HepG2 (cell line): ENCODE data around the gene RIPOR3. TPM values are rescaled to one million over a fixed set of nuclear protein-coding genes. Genes with fewer than 3 reads are reported as not detected.

ENCODE experiments used
- CEBPZ ChIP-seq: IDR thresholded peaks from 2 replicates; pipeline ENCODE4 v1.6.1; 2012; ENCODE audit warnings: low read length, improper control_type of control experiment
- CHCHD3 ChIP-seq: sonication (generic); formaldehyde crosslinking; IDR thresholded peaks from 2 replicates; pipeline ENCODE4 v1.8.0; 2022; ENCODE audit warnings: mild to moderate bottlenecking, missing genetic modification reagents, moderate library complexity
- CREBL2 ChIP-seq: sonication (generic); formaldehyde crosslinking; IDR thresholded peaks from 2 replicates; pipeline ENCODE4 v1.8.1; 2023; ENCODE audit warnings: missing genetic modification reagents, mild to moderate bottlenecking, borderline replicate concordance
- POGK ChIP-seq: sonication (generic); formaldehyde crosslinking; conservative IDR thresholded peaks from 2 replicates; pipeline ENCODE4 v1.8.0; 2022; ENCODE audit warnings: mild to moderate bottlenecking, moderate library complexity, missing genetic modification reagents
- TAF1 ChIP-seq: sonication (generic); formaldehyde crosslinking; IDR thresholded peaks from 2 replicates; pipeline ENCODE4 v1.4.0; 2020; ENCODE audit warnings: missing genetic modification reagents
- TFAP4 ChIP-seq: sonication (generic); IDR thresholded peaks from 2 replicates; pipeline ENCODE4 v1.6.1; 2016; ENCODE audit warnings: low read depth, borderline replicate concordance
- THAP7 ChIP-seq: sonication (generic); formaldehyde crosslinking; IDR thresholded peaks from 2 replicates; pipeline ENCODE4 v1.8.1; 2023; ENCODE audit warnings: mild to moderate bottlenecking, missing genetic modification reagents
- ZNF124 ChIP-seq: sonication (generic); formaldehyde crosslinking; IDR thresholded peaks from 2 replicates; pipeline ENCODE4 v1.4.0; 2020; ENCODE audit warnings: missing genetic modification reagents
- ZNF3 ChIP-seq: IDR thresholded peaks from 2 replicates; pipeline ENCODE4 v1.7.0; 2017; ENCODE audit warnings: inconsistent platforms
- ZNF33B ChIP-seq: sonication (generic); formaldehyde crosslinking; IDR thresholded peaks from 2 replicates; pipeline ENCODE4 v1.5.1; 2020; ENCODE audit warnings: mild to moderate bottlenecking, missing genetic modification reagents
- ZNF354B ChIP-seq: sonication (generic); formaldehyde crosslinking; IDR thresholded peaks from 2 replicates; pipeline ENCODE4 v1.8.0; 2022; ENCODE audit warnings: mild to moderate bottlenecking, missing genetic modification reagents
- ZNF512 ChIP-seq: sonication (generic); formaldehyde crosslinking; IDR thresholded peaks from 2 replicates; pipeline ENCODE4 v1.4.0; 2020; ENCODE audit warnings: mild to moderate bottlenecking, missing genetic modification reagents
- ZNF512B ChIP-seq: sonication (generic); formaldehyde crosslinking; IDR thresholded peaks from 2 replicates; pipeline ENCODE4 v1.5.1; 2020; ENCODE audit warnings: missing genetic modification reagents, mild to moderate bottlenecking, borderline replicate concordance
- ZNF549 ChIP-seq: sonication (generic); formaldehyde crosslinking; IDR thresholded peaks from 2 replicates; pipeline ENCODE4 v1.5.0; 2020; ENCODE audit warnings: missing genetic modification reagents
- ZNF605 ChIP-seq: sonication (generic); formaldehyde crosslinking; IDR thresholded peaks from 2 replicates; pipeline ENCODE4 v1.8.0; 2022; ENCODE audit warnings: mild to moderate bottlenecking, missing genetic modification reagents
- ZNF788 ChIP-seq: sonication (generic); formaldehyde crosslinking; IDR thresholded peaks from 2 replicates; pipeline ENCODE4 v1.5.0; 2020; ENCODE audit warnings: mild to moderate bottlenecking, missing genetic modification reagents, borderline replicate concordance
- polyA plus RNA-seq, 8 experiments: library from polyadenylated mRNA; depleted of rRNA in 3 of 8; stranded (reverse) in 7 of 8; unstranded in 1 of 8; fragments of >200 nt; fragmentation: Illumina TruSeq in 4 of 8; extraction: Trizol in 4 of 8; gene quantifications; 2 replicates each; pipeline versions ENCODE4 v1.2.1 to v1.2.3, GENCODE V29; 2011 to 2016; ENCODE audit warnings: low read depth in 4 of 8, missing spikeins in 1 of 8, mixed read lengths in 1 of 8; ENCODE audit not compliant: insufficient read depth in 1 of 8
- total RNA-seq, 5 experiments: library from RNA; depleted of rRNA; stranded (reverse); fragments of >200 nt; fragmentation: Illumina TruSeq; extraction: Trizol; gene quantifications; 2 replicates each; pipeline ENCODE4 v1.2.3, GENCODE V29; 2016; ENCODE audit warnings: low read depth in 1 of 5

Gene RIPOR3
- total and polyA plus RNA-seq, 2 of the 13 experiments (the other 11 are each of a cell fraction or from before 2014, with no cell fraction given), result 0.18 TPM; not detected in 1

- TF ChIP-seq ZNF512 (CRISPR knock-in tag), result no peak
- no peak for TF ChIP-seq ZNF33B
- no peak for TF ChIP-seq ZNF549 (CRISPR knock-in tag)
- no peak for TF ChIP-seq ZNF354B (CRISPR knock-in tag)
- no peak for TF ChIP-seq CHCHD3 (CRISPR knock-in tag)
- TF ChIP-seq ZNF124 (CRISPR knock-in tag), result no peak
- no peak for TF ChIP-seq ZNF605 (CRISPR knock-in tag)
- TF ChIP-seq CREBL2 (CRISPR knock-in tag), result no peak
- no peak for TF ChIP-seq ZNF788 (CRISPR knock-in tag)
- TF ChIP-seq POGK (CRISPR knock-in tag), result 0 out of 2 replicates have a peak, but pooled peaks have one; percentile 36
- TF ChIP-seq ZNF3 (CRISPR knock-in tag), result no peak
- TF ChIP-seq THAP7 (CRISPR knock-in tag), result no peak
- TF ChIP-seq CEBPZ, result no peak
- no peak for TF ChIP-seq TAF1 (CRISPR knock-in tag)
- no peak for TF ChIP-seq ZNF512B
- no peak for TF ChIP-seq TFAP4
These were observed 22.3 kb upstream of the RIPOR3 start (continued) for GRCh38 chr20:50713657-50714101.
